CD8-positive, alpha-beta memory T cell (primary cell): ENCODE results near the gene RIMS1. TPM values are rescaled to one million over a fixed set of nuclear protein-coding genes. Genes with fewer than 3 reads are reported as not detected.
"Not testable (repeated sequence)": the region's sequence is repeated elsewhere in the genome, so short reads cannot be mapped to it uniquely, and the experiment has no call there.

Experiments
- CTCF ChIA-PET: fragments of 350-600 bp; sonication (Branson Sonifier 250); formaldehyde crosslinking; loops from one replicate; lab custom pipeline; 2021; ENCODE audit warnings: antibody characterized with exemption; lab: Charles Lee
- POLR2A ChIA-PET: fragments of 350-600 bp; sonication (Branson Sonifier 250); formaldehyde crosslinking; loops from one replicate; lab custom pipeline; 2021; ENCODE audit warnings: antibody characterized with exemption; lab: Charles Lee
- DNase-seq, 5 donors: peaks; one replicate each; pipeline versions ENCODE4 v3.0.0 to v3.0.0-alpha.2; 2020 to 2022; ENCODE audit warnings: mixed read lengths in 1 of 5
- H3K27ac ChIP-seq: one replicate; pipeline ENCODE4 v1.7.0; 2013; ENCODE audit warnings: low read depth, mild to moderate bottlenecking, low read length, moderate library complexity
- H3K27me3 ChIP-seq: 2 replicates; pipeline ENCODE4 v1.7.0; 2013; ENCODE audit warnings: low read length, mild to moderate bottlenecking; ENCODE audit not compliant: insufficient read depth, poor library complexity, severe bottlenecking
- H3K36me3 ChIP-seq: 2 replicates; pipeline ENCODE4 v1.7.0; 2013; ENCODE audit warnings: mild to moderate bottlenecking, low read length, moderate library complexity; ENCODE audit not compliant: insufficient read depth
- H3K4me1 ChIP-seq: 2 replicates; pipeline ENCODE4 v1.7.0; 2013; ENCODE audit warnings: mild to moderate bottlenecking, low read length, moderate library complexity; ENCODE audit not compliant: insufficient read depth
- H3K4me3 ChIP-seq: 2 replicates; pipeline ENCODE4 v1.7.0; 2013; ENCODE audit warnings: mild to moderate bottlenecking, low read length
- H3K9me3 ChIP-seq: 2 replicates; pipeline ENCODE4 v1.7.0; 2013; ENCODE audit warnings: mild to moderate bottlenecking, low read length
- H3K27ac Mint-ChIP-seq, 8 donors: one replicate each; pipeline ENCODE4 v1.8.0; 2020 to 2021; ENCODE audit warnings: mixed read lengths in 8 of 8, mild to moderate bottlenecking in 6 of 8, inconsistent platforms in 3 of 8, moderate library complexity in 3 of 8
- H3K27me3 Mint-ChIP-seq, 2 donors: one replicate each; pipeline ENCODE4 v1.8.0; 2020 to 2021; ENCODE audit warnings: mixed read lengths in 2 of 2, mild to moderate bottlenecking in 1 of 2, moderate library complexity in 1 of 2
- H3K36me3 Mint-ChIP-seq, 3 donors: one replicate each; pipeline ENCODE4 v1.8.0; 2020 to 2021; ENCODE audit warnings: mixed read lengths in 3 of 3, inconsistent platforms in 1 of 3, mild to moderate bottlenecking in 1 of 3
- H3K4me1 Mint-ChIP-seq, 3 donors: one replicate each; pipeline ENCODE4 v1.8.0; 2020 to 2021; ENCODE audit warnings: mixed read lengths in 3 of 3, inconsistent platforms in 1 of 3, mild to moderate bottlenecking in 1 of 3
- H3K4me3 Mint-ChIP-seq, 7 donors: one replicate each; pipeline ENCODE4 v1.8.0; 2020 to 2021; ENCODE audit warnings: mixed read lengths in 7 of 7, mild to moderate bottlenecking in 6 of 7, moderate library complexity in 4 of 7, inconsistent platforms in 2 of 7
- H3K9me3 Mint-ChIP-seq, 5 donors: one replicate each; pipeline ENCODE4 v1.8.0; 2020 to 2022; ENCODE audit warnings: mixed read lengths in 5 of 5, mild to moderate bottlenecking in 3 of 5, moderate library complexity in 2 of 5, inconsistent platforms in 1 of 5
- polyA plus RNA-seq: library from polyadenylated mRNA; unstranded; fragments of 300-500 nt; fragmentation: Illumina TruSeq; gene quantifications from one replicate; pipeline ENCODE4 v1.2.3, GENCODE V29; 2021
- total RNA-seq, 2 experiments: library from RNA; stranded (reverse); gene quantifications; one replicate each; pipeline ENCODE4 v1.2.3, GENCODE V29; 2021

The RIMS1 gene
- total and polyA plus RNA-seq, 3 experiments from 2014 or later = not detected

DNA sequence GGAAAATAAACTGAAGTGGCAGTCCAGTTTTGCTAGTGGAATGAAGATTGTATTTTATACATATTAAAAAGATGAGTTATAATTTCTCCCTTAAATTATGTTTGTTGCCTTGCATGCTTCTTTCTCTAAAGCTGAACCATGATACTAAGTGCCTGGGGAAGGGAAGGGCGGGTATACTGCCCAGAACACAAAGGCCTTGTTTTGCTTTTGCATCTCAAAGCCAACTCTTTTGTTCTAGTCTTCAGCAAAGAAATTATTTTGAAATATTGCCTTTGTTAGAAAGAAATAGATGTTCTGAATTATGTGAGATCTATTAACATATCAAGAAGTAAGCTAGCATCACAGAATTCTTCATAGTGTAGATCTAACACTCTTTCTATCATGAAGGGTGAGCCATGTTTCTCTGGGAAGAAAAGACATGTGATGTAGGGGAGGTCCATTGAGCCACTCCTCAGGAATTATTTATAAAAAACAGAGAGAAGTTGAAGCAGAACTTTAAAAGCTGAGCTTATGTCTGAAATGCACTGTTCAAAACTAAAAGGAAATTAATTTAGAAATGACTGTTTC lies 108.4 kb downstream of the RIMS1 start:
- Mint-ChIP-seq H3K4me1 (no peaks in the 10 kb centered on the region), H3K36me3 (no peaks in the 10 kb centered on the region), H3K9me3 (peaks cover 0 to 4% (median under 1%) of the 10 kb centered on the region in 5 donors), H3K4me3 (no peak overlapping the region), H3K27ac (no peak overlapping the region), H3K27me3 (no peaks in the 10 kb centered on the region)
- H3K36me3 ChIP-seq = no peaks in the 10 kb centered on the region
- ChIA-PET CTCF (no interaction called here), POLR2A (no interaction called here)
- no peaks in the 10 kb centered on the region for H3K9me3 ChIP-seq
- H3K27me3 ChIP-seq = no peaks in the 10 kb centered on the region
- no peaks in the 10 kb centered on the region for H3K4me1 ChIP-seq
- DNase-seq = no peak
- no peak overlapping the region for H3K27ac ChIP-seq
- no peak overlapping the region for H3K4me3 ChIP-seq

DNA sequence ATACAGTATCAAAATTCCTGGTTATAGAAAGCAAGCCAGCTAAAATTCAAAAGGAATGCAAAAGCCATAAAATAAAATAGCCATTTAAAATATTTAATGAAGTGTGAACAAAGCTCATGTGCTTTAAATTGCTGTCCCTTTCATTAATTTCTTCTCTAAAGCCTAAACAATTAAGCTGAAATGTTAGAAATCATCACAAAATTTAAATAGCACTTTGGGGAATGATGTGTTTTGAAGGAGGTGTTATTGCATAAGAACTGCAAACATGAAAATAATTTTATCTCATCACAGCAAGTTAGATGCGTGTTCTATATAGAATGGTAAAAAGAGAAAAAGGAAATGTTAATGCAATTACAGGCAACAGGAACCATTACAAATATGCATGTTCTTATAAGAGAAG lies 111.0 kb downstream of the RIMS1 start:
- H3K27me3 ChIP-seq = no peaks in the 10 kb centered on the region
- H3K27ac ChIP-seq = no peak overlapping the region
- DNase-seq = no peak
- Mint-ChIP-seq H3K4me1 (no peaks in the 10 kb centered on the region), H3K27me3 (no peaks in the 10 kb centered on the region), H3K4me3 (no peak overlapping the region), H3K36me3 (no peaks in the 10 kb centered on the region), H3K27ac (no peak overlapping the region), H3K9me3 (peaks cover 0 to 11% (median 2%) of the 10 kb centered on the region in 5 donors)
- no peaks in the 10 kb centered on the region for H3K4me1 ChIP-seq
- no peaks in the 10 kb centered on the region for H3K9me3 ChIP-seq
- H3K4me3 ChIP-seq = no peak overlapping the region
- ChIA-PET POLR2A (no interaction called here), CTCF (no interaction called here)
- H3K36me3 ChIP-seq = no peaks in the 10 kb centered on the region

DNA sequence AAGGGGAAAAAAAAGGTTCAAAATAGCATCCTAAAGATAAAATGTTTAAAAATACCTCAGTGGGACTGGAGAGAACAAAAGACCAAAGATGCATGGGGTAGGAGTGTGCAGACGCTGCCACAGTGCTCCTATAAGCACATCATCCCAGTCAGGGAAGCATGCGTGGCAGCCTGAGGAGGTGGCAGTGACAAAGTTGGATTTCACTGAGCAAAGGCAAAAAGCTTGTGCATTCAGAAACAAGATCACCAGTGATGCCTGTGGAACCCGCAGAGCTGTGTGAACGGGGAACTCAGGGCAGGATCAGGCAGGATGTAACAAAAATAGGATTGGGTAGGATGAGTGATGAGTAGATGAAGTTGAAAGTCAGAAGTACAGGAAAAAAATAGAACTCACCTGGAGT lies 116.1 kb downstream of the RIMS1 start:
- Mint-ChIP-seq H3K9me3 (peaks cover 3 to 17% (median 8%) of the 10 kb centered on the region in 5 donors), H3K27ac (no peak overlapping the region), H3K4me3 (no peak overlapping the region), H3K27me3 (no peaks in the 10 kb centered on the region), H3K36me3 (no peaks in the 10 kb centered on the region), H3K4me1 (no peaks in the 10 kb centered on the region)
- no peaks in the 10 kb centered on the region for H3K9me3 ChIP-seq
- DNase-seq = no peak
- no peaks in the 10 kb centered on the region for H3K36me3 ChIP-seq
- no peak overlapping the region for H3K27ac ChIP-seq
- H3K4me3 ChIP-seq = no peak overlapping the region
- ChIA-PET POLR2A (no interaction called here), CTCF (no interaction called here)
- no peaks in the 10 kb centered on the region for H3K4me1 ChIP-seq
- H3K27me3 ChIP-seq = no peaks in the 10 kb centered on the region

DNA sequence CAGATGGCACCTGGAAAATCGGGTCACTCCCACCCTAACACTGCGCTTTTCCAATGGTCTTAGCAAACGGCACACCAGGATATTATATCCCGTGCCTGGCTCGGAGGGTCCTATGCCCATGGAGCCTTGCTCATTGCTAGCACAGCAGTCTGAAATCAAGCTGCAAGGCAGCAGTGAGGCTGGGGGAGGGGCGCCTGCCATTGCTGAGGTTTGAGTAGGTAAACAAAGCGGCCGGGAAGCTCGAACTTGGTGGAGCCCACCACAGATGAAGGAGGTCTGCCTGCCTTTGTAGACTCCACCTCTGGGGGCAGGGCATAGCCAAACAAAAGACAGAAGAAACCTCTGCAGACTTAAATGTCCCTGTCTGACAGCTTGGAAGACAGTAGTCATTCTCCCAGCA lies 120.2 kb downstream of the RIMS1 start:
- CTCF ChIA-PET, H3K27me3 ChIP-seq, H3K4me1 ChIP-seq, H3K4me3 ChIP-seq, H3K27ac Mint-ChIP-seq, H3K27me3 Mint-ChIP-seq, H3K9me3 ChIP-seq, H3K4me1 Mint-ChIP-seq, H3K36me3 Mint-ChIP-seq, H3K4me3 Mint-ChIP-seq, DNase-seq, H3K27ac ChIP-seq, H3K36me3 ChIP-seq, POLR2A ChIA-PET: not testable (repeated sequence)
- H3K9me3 Mint-ChIP-seq = peaks cover 4 to 16% (median 8%) of the 10 kb centered on the region in 5 donors

DNA sequence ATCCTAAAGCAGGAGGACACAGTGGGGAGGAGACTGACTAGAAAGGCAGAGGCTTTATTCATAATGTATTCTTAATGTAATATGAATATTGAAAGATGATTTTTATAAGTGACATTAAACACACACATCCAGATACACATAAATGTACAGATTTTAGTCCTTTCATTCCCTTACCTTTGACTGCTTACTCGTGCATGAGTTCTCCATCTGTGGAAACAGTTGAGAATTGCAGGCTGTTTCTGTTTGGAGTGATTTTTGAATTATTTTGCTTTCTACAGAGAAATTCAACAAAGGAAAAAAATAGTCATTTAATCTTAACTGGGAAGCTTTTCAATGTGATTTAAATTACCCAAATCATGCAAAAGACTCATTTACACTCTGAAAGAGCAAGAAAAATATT lies 136.5 kb downstream of the RIMS1 start:
- Histone ChIP-seq H3K27ac (no peak overlapping the region), H3K36me3 (no peaks in the 10 kb centered on the region), H3K4me1 (no peaks in the 10 kb centered on the region), H3K4me3 (no peak overlapping the region), H3K9me3 (no peaks in the 10 kb centered on the region), H3K27me3 (no peaks in the 10 kb centered on the region)
- POLR2A ChIA-PET = no interaction called here
- H3K4me1 Mint-ChIP-seq = no peaks in the 10 kb centered on the region
- H3K36me3 Mint-ChIP-seq = no peaks in the 10 kb centered on the region
- CTCF ChIA-PET = no interaction called here
- no peak overlapping the region for H3K27ac Mint-ChIP-seq
- H3K27me3 Mint-ChIP-seq = no peaks in the 10 kb centered on the region
- H3K4me3 Mint-ChIP-seq = no peak overlapping the region
- H3K9me3 Mint-ChIP-seq = peaks cover 0 to 15% (median 0%) of the 10 kb centered on the region in 5 donors
- no peak for DNase-seq

DNA sequence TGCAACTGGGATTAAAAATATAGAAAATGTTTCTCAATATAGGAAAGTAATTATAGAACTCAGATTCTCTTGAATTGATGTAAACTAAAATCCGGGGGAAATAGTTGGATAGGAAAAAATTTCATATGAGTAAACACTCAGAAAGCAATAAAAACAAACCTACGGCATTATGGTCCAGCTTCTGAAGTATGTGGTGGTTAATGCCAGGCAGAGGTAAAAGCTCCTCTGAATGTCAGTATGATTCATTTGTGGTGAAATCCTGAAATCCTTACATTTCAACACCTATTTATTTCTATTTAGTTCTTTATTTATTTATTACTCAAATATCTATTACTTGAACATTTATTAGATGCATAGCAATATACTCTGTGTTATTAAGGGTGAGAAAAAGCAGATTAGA lies 145.1 kb downstream of the RIMS1 start:
- DNase-seq = no peak
- Histone ChIP-seq H3K27me3 (no peaks in the 10 kb centered on the region), H3K4me3 (no peak overlapping the region), H3K4me1 (no peaks in the 10 kb centered on the region), H3K36me3 (no peaks in the 10 kb centered on the region), H3K9me3 (no peaks in the 10 kb centered on the region), H3K27ac (no peak overlapping the region)
- ChIA-PET CTCF (no interaction called here), POLR2A (no interaction called here)
- peaks cover 0 to 7% (median 0%) of the 10 kb centered on the region in 5 donors for H3K9me3 Mint-ChIP-seq
- no peak overlapping the region for H3K4me3 Mint-ChIP-seq
- no peaks in the 10 kb centered on the region for H3K27me3 Mint-ChIP-seq
- no peak overlapping the region for H3K27ac Mint-ChIP-seq
- H3K36me3 Mint-ChIP-seq = no peaks in the 10 kb centered on the region
- no peaks in the 10 kb centered on the region for H3K4me1 Mint-ChIP-seq

DNA sequence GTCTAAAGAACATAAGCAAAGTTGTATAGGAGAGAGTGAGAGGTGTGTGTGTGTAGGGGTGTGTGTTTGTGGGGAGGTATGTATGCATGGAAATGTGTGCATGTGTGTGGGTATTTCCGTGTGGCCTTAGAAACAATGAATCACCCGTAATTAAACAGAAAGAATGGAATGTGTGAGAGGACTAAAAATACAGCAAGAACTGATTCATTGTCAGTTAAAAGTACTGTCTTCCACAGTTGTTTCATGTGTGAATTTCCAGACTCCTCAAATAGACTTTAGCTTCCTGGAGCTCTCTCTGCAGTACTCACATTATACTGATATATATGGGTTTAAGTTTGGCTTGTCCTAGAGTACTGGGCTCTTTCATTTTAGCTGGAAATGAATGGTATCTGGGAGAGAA lies 145.7 kb downstream of the RIMS1 start:
- peaks cover 0 to 4% (median 0%) of the 10 kb centered on the region in 5 donors for H3K9me3 Mint-ChIP-seq

DNA sequence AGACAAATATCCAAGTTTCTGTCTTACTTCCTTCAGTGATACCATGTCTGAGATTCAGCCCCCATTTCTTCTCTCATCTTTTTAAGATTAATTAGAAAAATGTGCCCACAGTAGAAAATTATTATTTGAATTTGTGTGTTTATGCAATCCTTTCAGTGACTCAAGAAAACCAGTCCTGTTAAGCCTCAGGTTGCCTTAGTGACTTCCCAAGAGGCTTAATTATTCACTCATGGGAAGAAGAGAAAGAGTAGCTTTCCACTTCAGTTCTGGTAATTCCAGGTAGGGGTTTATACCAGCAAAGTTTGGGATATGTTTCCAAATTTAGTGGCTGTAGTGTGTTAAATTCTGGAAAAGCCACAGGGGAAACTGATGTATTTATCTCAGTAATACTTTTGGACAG lies 149.1 kb downstream of the RIMS1 start:
- Histone ChIP-seq H3K36me3 (no peaks in the 10 kb centered on the region), H3K4me3 (no peak overlapping the region), H3K27ac (no peak overlapping the region), H3K9me3 (no peaks in the 10 kb centered on the region), H3K4me1 (no peaks in the 10 kb centered on the region), H3K27me3 (no peaks in the 10 kb centered on the region)
- ChIA-PET CTCF (no interaction called here), POLR2A (no interaction called here)
- H3K27ac Mint-ChIP-seq = no peak overlapping the region
- H3K36me3 Mint-ChIP-seq = no peaks in the 10 kb centered on the region
- no peaks in the 10 kb centered on the region for H3K27me3 Mint-ChIP-seq
- no peak overlapping the region for H3K4me3 Mint-ChIP-seq
- DNase-seq = no peak
- H3K9me3 Mint-ChIP-seq = peaks cover 0 to 6% (median 0%) of the 10 kb centered on the region in 5 donors
- H3K4me1 Mint-ChIP-seq = no peaks in the 10 kb centered on the region

More for the DNA sequence above, 145.7 kb downstream of the RIMS1 start:
- Mint-ChIP-seq H3K27ac (no peak overlapping the region), H3K4me1 (no peaks in the 10 kb centered on the region), H3K27me3 (no peaks in the 10 kb centered on the region), H3K36me3 (no peaks in the 10 kb centered on the region), H3K4me3 (no peak overlapping the region)
- Histone ChIP-seq H3K36me3 (no peaks in the 10 kb centered on the region), H3K27ac (no peak overlapping the region), H3K4me3 (no peak overlapping the region), H3K27me3 (no peaks in the 10 kb centered on the region), H3K4me1 (no peaks in the 10 kb centered on the region), H3K9me3 (no peaks in the 10 kb centered on the region)
- ChIA-PET CTCF (no interaction called here), POLR2A (no interaction called here)
- no peak for DNase-seq

DNA sequence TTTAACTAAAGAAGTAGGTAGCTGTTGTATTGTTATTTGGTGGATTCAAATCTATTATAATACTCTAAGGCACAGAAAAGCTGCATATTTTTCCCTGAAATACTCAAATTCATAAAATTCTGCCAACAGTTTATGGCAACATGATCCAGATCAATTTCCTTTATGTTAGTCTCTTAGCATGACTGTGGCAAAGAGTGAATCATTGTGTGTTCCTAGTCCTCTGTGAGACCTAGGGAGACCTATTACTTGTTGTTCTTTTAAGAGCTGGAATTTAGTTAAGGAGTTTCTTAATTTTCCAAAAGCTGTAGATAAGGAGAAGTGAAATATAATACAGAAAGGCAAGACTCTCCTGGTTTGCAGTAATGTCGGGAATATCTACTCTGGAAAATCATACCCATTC lies 149.6 kb downstream of the RIMS1 start:
- Histone ChIP-seq H3K9me3 (no peaks in the 10 kb centered on the region), H3K4me3 (no peak overlapping the region), H3K36me3 (no peaks in the 10 kb centered on the region), H3K4me1 (no peaks in the 10 kb centered on the region), H3K27me3 (no peaks in the 10 kb centered on the region), H3K27ac (no peak overlapping the region)
- CTCF ChIA-PET = no interaction called here
- Mint-ChIP-seq H3K27ac (no peak overlapping the region), H3K4me3 (no peak overlapping the region), H3K9me3 (peaks cover 0 to 6% (median 0%) of the 10 kb centered on the region in 5 donors), H3K27me3 (no peaks in the 10 kb centered on the region), H3K36me3 (no peaks in the 10 kb centered on the region), H3K4me1 (no peaks in the 10 kb centered on the region)
- POLR2A ChIA-PET = no interaction called here
- no peak for DNase-seq
